ENCODE measurements around the gene KIF22.

DNA sequence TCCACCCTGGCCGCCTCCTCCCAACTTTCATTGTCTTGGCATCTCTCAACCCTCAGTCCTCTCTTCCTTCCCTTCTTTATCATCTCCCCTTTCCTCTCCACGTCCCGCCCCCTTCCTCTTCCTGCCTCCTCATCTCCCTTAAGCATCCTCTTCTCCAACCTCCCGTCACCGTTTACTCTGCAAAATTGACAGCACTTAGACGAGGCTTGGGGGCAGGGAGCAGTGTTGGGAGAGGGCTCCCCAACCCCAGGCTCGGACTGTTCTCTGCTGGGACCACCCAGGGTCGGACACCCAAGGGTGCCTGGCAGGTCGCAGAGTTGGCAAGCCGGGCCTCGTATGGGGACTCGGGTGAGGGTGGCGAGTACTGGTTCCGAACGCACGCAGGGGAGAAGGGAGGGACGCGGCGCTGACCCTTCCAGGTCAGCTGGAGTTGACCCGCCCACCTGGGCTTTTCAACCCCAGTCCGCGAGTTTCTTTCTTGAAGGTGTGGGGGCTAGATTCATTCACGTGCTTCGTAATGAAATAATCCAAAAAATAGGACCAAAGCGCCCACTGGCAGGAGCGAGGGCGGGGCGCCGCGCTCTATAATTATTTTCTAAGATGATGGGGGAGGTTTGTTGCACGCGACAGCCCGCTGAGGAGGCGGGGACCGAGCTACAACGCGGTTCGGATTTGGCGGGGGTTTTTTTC is 24.6 kb downstream of the KIF22 start:
- TF ChIP-seq, protein P1, sequence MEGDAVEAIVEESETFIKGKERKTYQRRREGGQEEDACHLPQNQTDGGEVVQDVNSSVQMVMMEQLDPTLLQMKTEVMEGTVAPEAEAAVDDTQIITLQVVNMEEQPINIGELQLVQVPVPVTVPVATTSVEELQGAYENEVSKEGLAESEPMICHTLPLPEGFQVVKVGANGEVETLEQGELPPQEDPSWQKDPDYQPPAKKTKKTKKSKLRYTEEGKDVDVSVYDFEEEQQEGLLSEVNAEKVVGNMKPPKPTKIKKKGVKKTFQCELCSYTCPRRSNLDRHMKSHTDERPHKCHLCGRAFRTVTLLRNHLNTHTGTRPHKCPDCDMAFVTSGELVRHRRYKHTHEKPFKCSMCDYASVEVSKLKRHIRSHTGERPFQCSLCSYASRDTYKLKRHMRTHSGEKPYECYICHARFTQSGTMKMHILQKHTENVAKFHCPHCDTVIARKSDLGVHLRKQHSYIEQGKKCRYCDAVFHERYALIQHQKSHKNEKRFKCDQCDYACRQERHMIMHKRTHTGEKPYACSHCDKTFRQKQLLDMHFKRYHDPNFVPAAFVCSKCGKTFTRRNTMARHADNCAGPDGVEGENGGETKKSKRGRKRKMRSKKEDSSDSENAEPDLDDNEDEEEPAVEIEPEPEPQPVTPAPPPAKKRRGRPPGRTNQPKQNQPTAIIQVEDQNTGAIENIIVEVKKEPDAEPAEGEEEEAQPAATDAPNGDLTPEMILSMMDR (IDR thresholded peaks at IDR 0.05 in 8 of 11, conservative IDR thresholded peaks at IDR 0.05 in 3 of 11), result no peak
- TF ChIP-seq POLR2AphosphoS5 (IDR thresholded peaks at IDR 0.05), result no peak
- TF ChIP-seq POLR2A (IDR thresholded peaks at IDR 0.05), result no peak

Data from spleen (tissue), 7 donors.